ENCODE measurements around the gene MYCBPAP.

Gene MYCBPAP

GRCh38 chr17:50577451-50577954 lies 69.3 kb downstream of the MYCBPAP start:
- DNase-seq: no peak

- no peak for DNase-seq
Measured at GRCh38 chr17:50578173-50578572, 69.9 kb downstream of the MYCBPAP start.

GRCh38 chr17:50579399-50579798 lies 71.2 kb downstream of the MYCBPAP start:
- no peak for DNase-seq

- no peak for DNase-seq
Measured at GRCh38 chr17:50580646-50581045, 72.4 kb downstream of the MYCBPAP start.
